Fibroblast of lung (primary cell): ENCODE measurements around the gene ARHGEF12. TPM values are rescaled to one million over a fixed set of nuclear protein-coding genes. Genes with fewer than 3 reads are reported as not detected.

Experiments
- DNase-seq, 2 donors: peaks; one replicate each; pipeline versions ENCODE4 v3.0.0 to v3.0.0-alpha.2; 2010; ENCODE audit warnings: low read depth in 2 of 2
- H2AFZ ChIP-seq: 2 replicates; pipeline ENCODE4 v1.5.1; 2012; ENCODE audit warnings: low read length, control low read depth, inconsistent platforms
- H3K27ac ChIP-seq: 2 replicates; pipeline ENCODE4 v1.5.1; 2011; ENCODE audit warnings: low read length, control low read depth; ENCODE audit not compliant: insufficient read depth
- H3K27me3 ChIP-seq: 2 replicates; pipeline ENCODE4 v1.5.1; 2011; ENCODE audit warnings: mild to moderate bottlenecking, low read length; ENCODE audit not compliant: control insufficient read depth, insufficient read depth
- H3K36me3 ChIP-seq: 2 replicates; pipeline ENCODE4 v1.5.1; 2011; ENCODE audit warnings: low read length; ENCODE audit not compliant: control insufficient read depth, insufficient read depth
- H3K4me1 ChIP-seq: 2 replicates; pipeline ENCODE4 v1.5.1; 2011; ENCODE audit warnings: low read length; ENCODE audit not compliant: control insufficient read depth, insufficient read depth; ENCODE audit errors: extremely low read depth
- H3K4me2 ChIP-seq: 2 replicates; pipeline ENCODE4 v1.5.1; 2011; ENCODE audit warnings: low read length, control low read depth; ENCODE audit not compliant: insufficient read depth; ENCODE audit errors: extremely low read depth
- H3K4me3 ChIP-seq, 4 experiments: fragments of 200-600 bp in 1 of 4; sonication (generic) in 1 of 4; replicated peaks in 1 of 4; 2 replicates each; pipeline ENCODE4 v1.5.1; 2011 to 2016; ENCODE audit warnings: low read length in 4 of 4, low read depth in 3 of 4, mild to moderate bottlenecking in 3 of 4, control low read depth in 2 of 4, inconsistent platforms in 1 of 4, mixed read lengths in 1 of 4; ENCODE audit not compliant: insufficient read depth in 1 of 4; ENCODE audit errors: control extremely low read depth in 1 of 4
- H3K79me2 ChIP-seq: 2 replicates; pipeline ENCODE4 v1.5.1; 2012; ENCODE audit warnings: mild to moderate bottlenecking, low read length, inconsistent platforms; ENCODE audit not compliant: control insufficient read depth, insufficient read depth
- H3K9ac ChIP-seq: 2 replicates; pipeline ENCODE4 v1.5.1; 2011; ENCODE audit warnings: mild to moderate bottlenecking, low read length, control low read depth; ENCODE audit not compliant: insufficient read depth
- H3K9me3 ChIP-seq: 2 replicates; pipeline ENCODE4 v1.5.1; 2012; ENCODE audit warnings: low read depth, low read length; ENCODE audit not compliant: control insufficient read depth, insufficient read depth
- H4K20me1 ChIP-seq: 2 replicates; pipeline ENCODE4 v1.5.1; 2011; ENCODE audit warnings: low read length; ENCODE audit not compliant: control insufficient read depth, insufficient read depth; ENCODE audit errors: extremely low read depth
- CTCF ChIP-seq, 2 donors: IDR thresholded peaks in 1 of 2; conservative IDR thresholded peaks in 1 of 2; 1 replicate in 1 of 2; 2 replicates in 1 of 2; pipeline ENCODE4 v1.5.1; 2011 to 2012; ENCODE audit warnings: low read length in 2 of 2, control low read depth in 1 of 2, inconsistent platforms in 1 of 2, low read depth in 1 of 2, mild to moderate bottlenecking in 1 of 2
- EZH2 ChIP-seq: IDR thresholded peaks from 2 replicates; pipeline ENCODE4 v1.5.1; 2012; ENCODE audit warnings: low read length, control low read depth, mild to moderate bottlenecking; ENCODE audit errors: missing control alignments
- polyA plus RNA-seq, 2 donors: library from polyadenylated mRNA; depleted of rRNA in 1 of 2; stranded (reverse) in 1 of 2; unstranded in 1 of 2; fragments of >200 nt; gene quantifications; 2 replicates each; pipeline ENCODE4 v1.2.1, GENCODE V29; 2011 to 2012; ENCODE audit warnings: missing spikeins in 1 of 2
- total RNA-seq: library from RNA; depleted of rRNA; stranded (reverse); fragments of >200 nt; gene quantifications from 2 replicates; pipeline ENCODE4 v1.2.1, GENCODE V29; 2014

ARHGEF12 gene
- total and polyA plus RNA-seq, 2 donors (not counting 1 experiment from before 2014, with no cell fraction given) = 63.1 to 141 TPM

DNA sequence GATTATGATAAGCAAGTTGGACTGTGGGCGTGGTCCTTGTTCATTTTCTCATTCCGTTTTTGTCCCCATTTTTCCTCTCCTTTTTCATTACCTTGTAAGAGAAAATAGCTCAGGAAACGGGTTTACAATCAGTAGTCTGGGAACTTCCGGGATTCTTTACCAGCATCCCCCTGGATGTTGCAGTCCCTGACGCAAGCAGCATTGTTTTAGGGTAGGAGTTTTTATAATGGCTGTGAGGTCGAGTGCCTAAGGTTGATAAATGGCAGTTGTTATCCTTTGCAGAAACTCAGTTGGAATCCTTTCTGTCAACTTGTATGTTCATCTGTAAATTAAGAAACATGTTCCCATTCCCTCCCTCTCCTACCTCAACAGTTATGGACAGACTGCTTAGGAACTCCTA is 68.3 kb downstream of the ARHGEF12 start:
- no peak for TF ChIP-seq EZH2
- no peak for TF ChIP-seq CTCF (conservative IDR thresholded peaks at IDR 0.05 in 1 of 2, IDR thresholded peaks at IDR 0.05 in 1 of 2; ENCODE audit: low read depth in 1 of 2, low read length in 2 of 2)
- Histone ChIP-seq H3K4me2 (no peak overlapping the region), H3K79me2 (peaks cover 43% of the 10 kb centered on the region), H3K4me1 (peaks cover 8% of the 10 kb centered on the region), H4K20me1 (peaks cover 4% of the 10 kb centered on the region), H3K9me3 (no peaks in the 10 kb centered on the region), H3K27ac (no peak overlapping the region), H3K4me3 (no peak overlapping the region), H2AFZ (no peak overlapping the region), H3K36me3 (no peaks in the 10 kb centered on the region), H3K27me3 (no peaks in the 10 kb centered on the region), H3K9ac (no peak overlapping the region)
- DNase-seq = no peak

DNA sequence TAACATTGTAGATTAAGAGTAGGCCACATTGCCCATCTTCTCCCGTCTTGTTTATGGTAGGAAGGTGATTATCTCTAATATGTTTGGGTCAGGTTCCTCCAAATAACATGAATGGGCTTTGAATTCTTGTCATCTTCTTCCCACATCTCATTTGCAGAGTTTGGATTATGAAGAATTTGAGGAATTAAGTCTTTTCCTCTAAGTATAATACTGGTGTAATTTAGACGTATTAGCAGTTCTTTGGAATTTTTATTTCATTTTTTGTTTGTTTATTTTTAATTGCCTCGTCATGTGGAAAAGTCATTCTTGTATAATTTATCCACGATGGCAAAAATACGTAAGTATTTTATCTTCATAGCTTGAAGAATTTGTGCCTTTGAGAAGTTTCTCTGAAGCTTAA is 73.4 kb downstream of the ARHGEF12 start:
- Histone ChIP-seq H3K9ac (no peak overlapping the region), H3K9me3 (no peaks in the 10 kb centered on the region), H3K4me1 (peaks cover 5% of the 10 kb centered on the region), H3K27me3 (no peaks in the 10 kb centered on the region), H3K27ac (no peak overlapping the region), H3K4me2 (no peak overlapping the region), H3K36me3 (no peaks in the 10 kb centered on the region), H3K4me3 (no peak overlapping the region), H2AFZ (no peak overlapping the region), H4K20me1 (no peaks in the 10 kb centered on the region), H3K79me2 (peaks cover 6% of the 10 kb centered on the region)
- DNase-seq = no peak
- no peak for TF ChIP-seq CTCF (conservative IDR thresholded peaks at IDR 0.05 in 1 of 2, IDR thresholded peaks at IDR 0.05 in 1 of 2; ENCODE audit: low read depth in 1 of 2, low read length in 2 of 2)
- TF ChIP-seq EZH2 = no peak

DNA sequence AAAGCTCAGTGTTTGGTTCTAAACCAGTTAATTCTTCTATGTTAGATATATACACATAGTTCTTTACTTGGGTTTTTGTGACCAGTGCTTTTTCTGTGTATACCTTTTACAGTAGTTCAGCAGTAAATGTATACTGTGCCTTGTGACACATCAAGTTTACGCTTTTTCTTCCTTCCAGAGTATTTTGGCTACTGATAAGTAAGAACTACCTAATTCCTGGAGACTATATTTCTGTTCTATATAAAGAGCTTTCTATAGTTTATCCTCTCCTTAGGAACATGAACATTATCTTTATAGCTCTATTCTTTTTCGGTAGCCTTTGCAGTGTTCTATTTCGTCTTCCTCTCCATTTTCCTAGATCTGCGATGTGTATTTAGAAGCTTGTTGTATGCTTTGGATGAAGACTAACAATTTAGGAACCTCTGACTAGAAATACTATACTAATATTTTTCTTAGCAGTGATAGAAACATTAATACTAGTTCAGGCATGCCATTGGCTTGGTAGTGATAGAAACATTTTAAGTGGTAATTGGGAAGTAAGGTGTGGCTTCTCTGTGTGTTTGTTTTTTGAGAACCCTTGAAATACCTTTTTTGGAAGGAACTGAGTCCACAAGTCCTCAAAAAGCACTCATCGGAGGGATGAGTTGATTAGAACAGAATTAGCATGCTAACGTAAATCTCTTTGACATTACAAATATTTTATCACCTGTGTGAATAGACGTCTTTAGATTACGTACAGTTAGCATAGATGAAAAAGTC is 74.6 kb downstream of the ARHGEF12 start:
- Histone ChIP-seq H2AFZ (no peak overlapping the region), H3K79me2 (peaks cover 4% of the 10 kb centered on the region), H3K9me3 (no peaks in the 10 kb centered on the region), H3K36me3 (no peaks in the 10 kb centered on the region), H3K9ac (no peak overlapping the region), H3K4me3 (no peak overlapping the region), H3K27me3 (no peaks in the 10 kb centered on the region), H3K27ac (no peak overlapping the region), H3K4me1 (peaks cover 5% of the 10 kb centered on the region), H3K4me2 (no peak overlapping the region), H4K20me1 (no peaks in the 10 kb centered on the region)
- TF ChIP-seq CTCF (conservative IDR thresholded peaks at IDR 0.05 in 1 of 2, IDR thresholded peaks at IDR 0.05 in 1 of 2; ENCODE audit: low read depth in 1 of 2, low read length in 2 of 2) (no peak), EZH2 (no peak)
- no peak for DNase-seq
